ENCODE measurements around the gene CYP2W1.
"Not testable (repeated sequence)": the region's sequence is repeated elsewhere in the genome, so short reads cannot be mapped to it uniquely, and the experiment has no call there.

Gene CYP2W1, protein sequence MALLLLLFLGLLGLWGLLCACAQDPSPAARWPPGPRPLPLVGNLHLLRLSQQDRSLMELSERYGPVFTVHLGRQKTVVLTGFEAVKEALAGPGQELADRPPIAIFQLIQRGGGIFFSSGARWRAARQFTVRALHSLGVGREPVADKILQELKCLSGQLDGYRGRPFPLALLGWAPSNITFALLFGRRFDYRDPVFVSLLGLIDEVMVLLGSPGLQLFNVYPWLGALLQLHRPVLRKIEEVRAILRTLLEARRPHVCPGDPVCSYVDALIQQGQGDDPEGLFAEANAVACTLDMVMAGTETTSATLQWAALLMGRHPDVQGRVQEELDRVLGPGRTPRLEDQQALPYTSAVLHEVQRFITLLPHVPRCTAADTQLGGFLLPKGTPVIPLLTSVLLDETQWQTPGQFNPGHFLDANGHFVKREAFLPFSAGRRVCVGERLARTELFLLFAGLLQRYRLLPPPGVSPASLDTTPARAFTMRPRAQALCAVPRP

GRCh38 chr7:983004-983615, at the start of gene CYP2W1:
Gene CYP2W1 (plus strand): TSS chr7:983181. CDS start chr7:983212, 31 bp downstream.
- DNase-seq (ENCODE audit: low spot score), result no peak

DNA sequence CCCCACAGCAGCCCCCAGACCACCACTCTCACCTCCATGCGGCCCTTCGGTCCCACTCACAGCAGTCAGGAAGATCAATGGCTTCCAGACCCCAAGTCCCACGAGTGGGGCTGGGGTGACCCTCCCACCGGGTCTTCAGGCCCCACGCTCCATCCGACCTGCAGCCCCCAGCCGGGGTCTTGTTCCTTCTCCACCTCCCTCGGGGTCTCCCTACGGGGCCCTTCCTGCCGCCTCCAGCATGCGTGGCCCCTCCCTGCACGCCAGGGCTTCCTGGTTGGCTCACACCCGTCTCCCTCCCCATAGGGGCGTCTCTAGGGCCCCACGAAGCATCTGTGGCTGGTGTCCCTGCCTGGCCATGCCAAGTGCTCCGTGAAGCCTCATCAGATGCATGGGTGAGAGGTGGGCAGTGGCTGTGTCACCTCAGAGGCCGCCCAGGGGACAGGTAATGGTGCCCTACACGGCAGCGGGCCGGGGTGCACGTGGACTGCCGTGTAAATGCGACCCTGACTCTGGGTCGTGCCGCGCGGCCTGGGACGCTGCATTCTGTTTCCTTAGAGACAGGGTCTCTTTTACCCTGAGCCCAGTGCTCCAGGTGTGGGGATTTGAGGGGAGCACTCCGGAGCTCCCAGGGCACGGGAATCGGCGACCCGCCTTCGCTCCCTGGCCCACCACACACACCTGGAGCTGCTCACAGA, 48.4 kb upstream of the CYP2W1 start:
- no peak for DNase-seq (ENCODE audit: low spot score)

DNA sequence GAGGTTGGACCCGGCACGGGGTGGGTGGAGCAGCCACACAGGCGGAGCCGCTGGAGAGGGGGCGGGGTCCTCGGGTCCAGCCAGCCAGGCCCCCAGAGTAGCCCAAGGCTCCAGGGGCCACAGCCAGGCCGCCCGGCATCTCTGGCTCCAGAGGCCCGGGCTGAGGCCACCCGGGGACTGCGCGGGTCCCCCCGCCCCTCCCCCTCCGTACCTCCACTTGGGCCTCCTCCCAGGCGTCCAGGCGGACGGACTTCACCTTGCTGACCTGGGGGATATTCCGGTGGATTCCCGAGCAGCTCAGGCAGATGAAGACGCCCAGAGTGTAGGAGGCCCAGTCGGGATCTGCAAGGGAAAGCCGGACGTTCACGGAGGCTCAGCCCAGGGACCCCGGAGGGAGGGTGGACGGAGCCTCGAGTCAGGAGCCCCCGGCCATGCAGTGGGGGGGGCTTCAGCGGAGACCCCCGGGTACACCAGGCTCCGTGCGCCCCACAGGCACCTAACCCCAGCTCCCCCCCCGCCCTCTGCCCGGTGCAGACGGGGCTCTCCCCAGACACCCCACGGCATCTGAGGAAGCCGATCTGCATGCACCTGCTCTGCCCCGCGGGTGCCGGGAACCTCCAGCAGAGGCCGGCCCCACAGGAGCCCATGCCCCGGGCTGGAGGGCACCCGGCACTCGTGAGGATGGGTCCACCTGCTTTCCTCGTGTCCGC, 47.7 kb upstream of the CYP2W1 start:
- DNase-seq (ENCODE audit: low spot score), result peak; percentile 71

GRCh38 chr7:935874-936385, 47.1 kb upstream of the CYP2W1 start:
- DNase-seq (ENCODE audit: low spot score), result peak; percentile 42

- peak; percentile 48 for DNase-seq (ENCODE audit: low spot score)
Measured at GRCh38 chr7:936386-937054, 46.5 kb upstream of the CYP2W1 start.

GRCh38 chr7:937856-938484, 45.0 kb upstream of the CYP2W1 start:
- DNase-seq (ENCODE audit: low spot score), result no peak

DNA sequence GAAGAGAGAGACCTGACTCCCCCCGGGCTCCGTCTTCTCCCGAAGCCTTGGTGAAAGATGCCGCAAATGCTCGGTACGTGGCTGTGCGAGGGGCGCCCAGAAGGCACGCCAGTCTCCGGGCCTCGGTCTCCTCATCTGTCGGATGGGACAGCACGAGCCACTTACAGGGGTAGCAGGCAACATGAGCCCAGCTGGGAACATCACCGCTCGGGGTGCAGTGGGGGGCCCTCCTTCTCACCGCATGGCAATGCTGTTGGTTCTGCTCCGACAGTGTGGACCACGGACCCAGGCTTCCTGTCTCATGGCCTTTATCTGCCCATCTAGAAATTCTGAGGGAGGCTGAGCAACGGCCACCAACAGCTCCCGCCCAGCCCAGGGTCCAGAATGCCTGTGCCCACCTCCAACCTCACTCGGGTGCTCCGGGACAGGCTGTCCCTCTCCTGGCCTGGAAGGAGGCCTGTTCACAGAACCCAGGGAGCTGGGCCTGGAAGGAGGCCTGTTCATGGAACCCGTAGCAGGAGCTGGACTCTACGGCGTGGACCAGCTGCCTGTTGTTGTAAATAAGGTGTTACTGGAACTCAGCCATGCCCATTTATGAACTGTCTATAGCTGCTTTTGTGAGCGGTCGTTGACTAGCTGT, 44.3 kb upstream of the CYP2W1 start:
- DNase-seq (ENCODE audit: low spot score), result no peak

GRCh38 chr7:939843-940242, 43.1 kb upstream of the CYP2W1 start:
- DNase-seq (ENCODE audit: low spot score), result no peak

GRCh38 chr7:940599-941408, 42.2 kb upstream of the CYP2W1 start:
- no peak for DNase-seq (ENCODE audit: low spot score)

DNA sequence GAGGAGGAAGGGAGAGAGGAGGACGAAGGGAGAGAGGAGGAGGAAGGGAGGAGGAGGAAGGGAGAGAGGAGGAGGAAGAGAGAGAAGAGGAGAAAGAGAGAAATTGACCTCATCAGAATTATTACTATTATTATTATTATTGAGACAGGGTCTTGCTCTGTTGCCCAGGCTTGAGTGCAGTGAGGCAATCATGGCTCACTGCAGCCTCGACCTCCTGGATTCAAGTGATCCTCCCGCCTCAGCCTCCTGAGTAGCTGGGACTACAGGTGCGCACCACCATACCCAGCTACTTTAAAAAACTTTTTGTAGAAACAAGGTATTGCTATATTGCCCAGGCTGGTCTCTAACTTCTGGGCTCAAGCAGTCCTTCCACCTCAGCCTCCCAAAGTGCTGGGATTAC, 39.2 kb upstream of the CYP2W1 start:
- DNase-seq (ENCODE audit: low spot score), result not testable (repeated sequence)

GRCh38 chr7:944744-945143, 38.2 kb upstream of the CYP2W1 start:
- no peak for DNase-seq (ENCODE audit: low spot score)

DNA sequence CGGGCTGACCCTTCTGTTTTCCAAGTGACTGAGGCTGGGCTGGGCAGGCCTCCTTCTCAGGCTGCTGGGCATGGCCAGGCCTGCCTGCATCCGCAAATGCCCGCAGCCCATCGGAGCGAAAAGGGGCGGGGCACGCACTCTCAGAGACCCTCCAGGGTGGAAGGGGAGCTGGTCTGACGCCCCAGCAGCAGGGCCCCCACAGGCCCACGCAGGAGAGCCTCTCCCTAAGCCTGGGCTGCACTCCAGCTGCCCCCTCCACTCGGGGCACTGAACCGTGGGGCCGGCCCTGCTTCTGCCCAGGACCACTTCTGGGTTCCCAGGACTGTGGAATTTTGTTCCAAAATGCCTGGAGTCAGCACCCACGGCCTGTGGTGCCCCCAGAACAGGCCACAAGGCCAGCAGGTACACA, 37.8 kb upstream of the CYP2W1 start:
- DNase-seq (ENCODE audit: low spot score), result no peak

DNA sequence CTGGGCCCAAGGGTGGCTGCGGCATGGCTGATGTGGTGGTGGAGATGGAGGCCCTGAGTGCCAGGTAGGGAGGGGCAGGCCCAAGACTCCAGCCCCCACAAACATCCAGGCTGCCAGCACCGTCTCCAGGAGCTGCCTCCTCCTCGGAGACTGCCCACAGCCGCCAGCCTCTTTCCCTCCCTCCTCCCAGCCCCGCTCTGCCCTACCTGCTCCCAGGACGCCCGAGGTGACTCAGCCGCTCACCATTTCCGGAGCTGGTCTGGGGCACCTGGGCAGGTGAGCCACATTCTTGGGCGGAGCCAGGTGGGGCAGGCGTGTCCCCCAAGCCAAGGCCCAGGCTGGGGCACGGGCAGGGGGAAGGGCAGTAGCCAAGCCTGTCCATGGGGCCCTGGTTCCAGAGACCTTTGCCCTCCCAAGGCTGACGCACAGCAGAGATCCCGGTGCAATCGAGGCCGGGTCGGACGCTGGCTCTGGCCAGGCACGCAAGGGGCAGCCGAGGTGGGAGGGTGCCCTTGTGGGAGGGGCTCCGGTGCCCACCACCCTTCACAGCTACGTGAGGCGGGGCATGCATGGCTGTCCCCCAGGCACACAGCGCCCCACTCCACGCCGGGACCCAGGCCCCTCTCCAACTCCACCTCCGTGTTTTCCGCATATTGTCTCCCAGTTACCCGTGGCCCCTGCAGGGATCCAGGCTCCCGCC, 37.3 kb upstream of the CYP2W1 start:
- DNase-seq (ENCODE audit: low spot score), result peak; percentile 87

GRCh38 chr7:946256-946996, 36.6 kb upstream of the CYP2W1 start:
- peak; percentile 38 for DNase-seq (ENCODE audit: low spot score)

GRCh38 chr7:947391-948210, 35.4 kb upstream of the CYP2W1 start:
- peak; percentile 22 for DNase-seq (ENCODE audit: low spot score)

- peak; percentile 9 for DNase-seq (ENCODE audit: low spot score)
Measured at GRCh38 chr7:949021-949934, 33.7 kb upstream of the CYP2W1 start.
